IMR-90 (cell line): ENCODE results near the gene OTOA. TPM values are rescaled to one million over a fixed set of nuclear protein-coding genes. Genes with fewer than 3 reads are reported as not detected.

Experiments
- ATAC-seq: fragments of 200-7000 bp; cut with Tn5 transposase; 2 replicates; pipeline ENCODE4 v1.9.1; 2020; ENCODE audit warnings: low read depth, mild to moderate bottlenecking, moderate library complexity
- BruUV-seq: library from RNA; stranded (reverse); fragments of 400-500 nt; replicated peaks from 2 replicates; lab custom pipeline; 2021; lab: Mats Ljungman, UMichigan
- CTCF ChIA-PET: fragments of 300-600 bp; formaldehyde crosslinking; extraction: SDS; loops from one replicate; lab custom pipeline; 2021; ENCODE audit warnings: antibody characterized with exemption; lab: Yijun Ruan, JAX
- POLR2A ChIA-PET: fragments of 300-600 bp; sonication (Branson Sonifier 250); formaldehyde crosslinking; loops from one replicate; lab custom pipeline; 2022; ENCODE audit warnings: antibody characterized with exemption; ENCODE audit not compliant: unreplicated experiment; lab: Charles Lee
- DNase-seq: peaks from one replicate; pipeline ENCODE4 v3.0.0; 2013
- H2AFZ ChIP-seq: replicated peaks from 2 replicates; pipeline ENCODE3; 2013; ENCODE audit warnings: low read length, mild to moderate bottlenecking; ENCODE audit not compliant: poor library complexity
- H2AK5ac ChIP-seq: 2 replicates; pipeline ENCODE4 v1.6.1; 2013; ENCODE audit warnings: low read depth, low read length, inconsistent platforms
- H2AK9ac ChIP-seq: replicated peaks from 2 replicates; pipeline ENCODE3; 2013; ENCODE audit warnings: mild to moderate bottlenecking, low read depth, low read length, moderate library complexity; ENCODE audit not compliant: poor library complexity
- H2BK120ac ChIP-seq: 2 replicates; pipeline ENCODE4 v1.6.1; 2013; ENCODE audit warnings: low read depth, low read length, inconsistent platforms
- H2BK15ac ChIP-seq: 3 replicates; pipeline ENCODE4 v1.6.1; 2013; ENCODE audit warnings: low read depth, low read length, inconsistent platforms
- H2BK20ac ChIP-seq: 2 replicates; pipeline ENCODE4 v1.6.1; 2013; ENCODE audit warnings: low read depth, mild to moderate bottlenecking, inconsistent platforms, low read length, moderate library complexity
- H2BK5ac ChIP-seq: 2 replicates; pipeline ENCODE4 v1.6.1; 2013; ENCODE audit warnings: mild to moderate bottlenecking, low read depth, low read length, inconsistent platforms; ENCODE audit not compliant: poor library complexity, severe bottlenecking
- H3K14ac ChIP-seq: replicated peaks from 2 replicates; pipeline ENCODE4 v1.6.1; 2013; ENCODE audit warnings: low read depth, low read length, inconsistent platforms
- H3K18ac ChIP-seq: 2 replicates; pipeline ENCODE4 v1.6.1; 2013; ENCODE audit warnings: low read depth, low read length, control low read depth
- H3K23ac ChIP-seq: 2 replicates; pipeline ENCODE4 v1.6.1; 2013; ENCODE audit warnings: low read depth, low read length, inconsistent platforms
- H3K27ac ChIP-seq: 2 replicates; pipeline ENCODE4 v1.5.1; 2013; ENCODE audit warnings: mild to moderate bottlenecking, control low read depth, low read length; ENCODE audit not compliant: insufficient read depth
- H3K27me3 ChIP-seq: 2 replicates; pipeline ENCODE4 v1.6.1; 2013; ENCODE audit warnings: low read length; ENCODE audit not compliant: control insufficient read depth, insufficient read depth
- H3K36me3 ChIP-seq: 2 replicates; pipeline ENCODE4 v1.6.1; 2013; ENCODE audit warnings: low read length, mixed read lengths; ENCODE audit not compliant: control insufficient read depth, insufficient read depth
- H3K4ac ChIP-seq: 2 replicates; pipeline ENCODE4 v1.6.1; 2013; ENCODE audit warnings: low read depth, low read length, inconsistent platforms
- H3K4me1 ChIP-seq: 2 replicates; pipeline ENCODE4 v1.6.1; 2013; ENCODE audit warnings: low read length, mixed read lengths; ENCODE audit not compliant: control insufficient read depth, insufficient read depth
- H3K4me2 ChIP-seq: 2 replicates; pipeline ENCODE4 v1.6.1; 2013; ENCODE audit warnings: low read depth, mild to moderate bottlenecking, control low read depth, low read length, moderate library complexity
- H3K4me3 ChIP-seq: 2 replicates; pipeline ENCODE4 v1.5.1; 2013; ENCODE audit warnings: low read depth, mild to moderate bottlenecking, control low read depth, low read length, moderate library complexity; ENCODE audit not compliant: insufficient read depth
- H3K56ac ChIP-seq: 2 replicates; pipeline ENCODE4 v1.6.1; 2013; ENCODE audit warnings: low read length, inconsistent platforms; ENCODE audit not compliant: insufficient read depth; ENCODE audit errors: extremely low read depth
- H3K79me1 ChIP-seq, 2 experiments: 2 replicates each; pipeline ENCODE4 v1.6.1; 2013; ENCODE audit warnings: low read length in 2 of 2, inconsistent platforms in 1 of 2, low read depth in 1 of 2
- H3K9ac ChIP-seq: 2 replicates; pipeline ENCODE4 v1.6.1; 2013; ENCODE audit warnings: low read depth, low read length, control low read depth
- H3K9me1 ChIP-seq: 2 replicates; pipeline ENCODE4 v1.6.1; 2013; ENCODE audit warnings: low read length, inconsistent platforms; ENCODE audit not compliant: insufficient read depth
- H3K9me3 ChIP-seq: 2 replicates; pipeline ENCODE4 v1.6.1; 2013; ENCODE audit warnings: low read length; ENCODE audit not compliant: control insufficient read depth, insufficient read depth
- H4K20me1 ChIP-seq: 2 replicates; pipeline ENCODE4 v1.6.1; 2013; ENCODE audit warnings: low read length, inconsistent platforms; ENCODE audit not compliant: insufficient read depth
- H4K5ac ChIP-seq: 2 replicates; pipeline ENCODE4 v1.6.1; 2013; ENCODE audit warnings: mild to moderate bottlenecking, low read depth, low read length, control low read depth
- H4K8ac ChIP-seq, 2 experiments: 2 replicates each; pipeline ENCODE4 v1.6.1; 2013; ENCODE audit warnings: low read depth in 2 of 2, low read length in 2 of 2, control low read depth in 1 of 2, inconsistent platforms in 1 of 2
- H4K91ac ChIP-seq: 2 replicates; pipeline ENCODE4 v1.6.1; 2013; ENCODE audit warnings: low read depth, low read length, inconsistent platforms; ENCODE audit not compliant: insufficient read depth
- BHLHE40 ChIP-seq: fragments of 150-350 bp; IDR thresholded peaks from 2 replicates; pipeline ENCODE4 v1.6.1; 2016; ENCODE audit warnings: mild to moderate bottlenecking, low read depth, low read length
- CEBPB ChIP-seq: IDR thresholded peaks from 2 replicates; pipeline ENCODE4 v1.6.1; 2012; ENCODE audit warnings: low read depth, low read length, improper control_type of control experiment
- CHD1 ChIP-seq: IDR thresholded peaks from 2 replicates; pipeline ENCODE4 v1.6.1; 2012; ENCODE audit warnings: low read depth, low read length, improper control_type of control experiment
- FOS ChIP-seq: fragments of 150-350 bp; IDR thresholded peaks from 2 replicates; pipeline ENCODE4 v1.6.1; 2016; ENCODE audit warnings: low read depth, low read length
- MAFK ChIP-seq: IDR thresholded peaks from 2 replicates; pipeline ENCODE4 v1.6.1; 2012; ENCODE audit warnings: low read depth, low read length, improper control_type of control experiment
- MAZ ChIP-seq: IDR thresholded peaks from 2 replicates; pipeline ENCODE4 v1.6.1; 2012; ENCODE audit warnings: low read depth, mild to moderate bottlenecking, low read length, improper control_type of control experiment, moderate library complexity, borderline replicate concordance
- MXI1 ChIP-seq: IDR thresholded peaks from 2 replicates; pipeline ENCODE4 v1.6.1; 2012; ENCODE audit warnings: low read depth, mild to moderate bottlenecking, low read length, moderate library complexity, borderline replicate concordance
- NFE2L2 ChIP-seq: fragments of 150-350 bp; IDR thresholded peaks from 2 replicates; pipeline ENCODE4 v1.6.1; 2016; ENCODE audit warnings: low read depth, mild to moderate bottlenecking, low read length
- POLR2A ChIP-seq: IDR thresholded peaks from 2 replicates; pipeline ENCODE4 v1.6.1; 2012; ENCODE audit warnings: mild to moderate bottlenecking, low read depth, low read length
- RAD21 ChIP-seq: IDR thresholded peaks from 2 replicates; pipeline ENCODE4 v1.6.1; 2012; ENCODE audit warnings: low read length, improper control_type of control experiment
- RCOR1 ChIP-seq: IDR thresholded peaks from 2 replicates; pipeline ENCODE4 v1.6.1; 2012; ENCODE audit warnings: mild to moderate bottlenecking, low read length, improper control_type of control experiment; ENCODE audit not compliant: insufficient replicate concordance
- RFX5 ChIP-seq: IDR thresholded peaks from 2 replicates; pipeline ENCODE4 v1.8.0; 2012; ENCODE audit warnings: low read depth, mild to moderate bottlenecking, low read length, moderate library complexity
- SMC3 ChIP-seq: fragments of 150-350 bp; IDR thresholded peaks from 2 replicates; pipeline ENCODE4 v1.6.1; 2016; ENCODE audit warnings: low read depth, mild to moderate bottlenecking, antibody characterized with exemption, low read length, moderate library complexity
- USF2 ChIP-seq: fragments of 150-350 bp; IDR thresholded peaks from 2 replicates; pipeline ENCODE4 v1.6.1; 2017; ENCODE audit warnings: mild to moderate bottlenecking, antibody characterized with exemption, low read length, low read depth
- WGBS, 2 experiments: methylation state at CpG; one replicate each; pipeline versions ENCODE4 v1.1.5 to v1.1.7; 2013; ENCODE audit warnings: missing lambda C conversion rate in 2 of 2; ENCODE audit not compliant: insufficient read length in 1 of 2; ENCODE audit errors: extremely low coverage in 2 of 2; 5-methylcytosine and 5-hydroxymethylcytosine counted together
- dilution Hi-C: fragments of 300-500 bp; cut with HindIII; formaldehyde crosslinking; loops from one replicate; pipeline ENCODE4 v1.14.3; 2018; ENCODE audit warnings: low sequenced_read_pairs; ENCODE audit not compliant: unreplicated experiment
- in situ Hi-C: fragments of 300-500 bp; cut with MboI; formaldehyde crosslinking; loops from 3 replicates; pipeline ENCODE4 v1.14.3; 2019; ENCODE audit warnings: low sequenced_read_pairs, inconsistent platforms, mixed read lengths
- intact Hi-C: fragments of 100-400 bp; cut with micrococcal nuclease; formaldehyde crosslinking; loops from 2 replicates; pipeline ENCODE4 v1.10.0; 2022
- polyA plus RNA-seq, 3 experiments: library from polyadenylated mRNA; depleted of rRNA; stranded (reverse); fragments of >200 nt; gene quantifications; 2 replicates each; pipeline ENCODE4 v1.2.3, GENCODE V29; 2012; ENCODE audit warnings: low replicate concordance in 1 of 3
- total RNA-seq: library from RNA; depleted of rRNA; stranded (reverse); fragments of >200 nt; gene quantifications from 2 replicates; pipeline ENCODE4 v1.2.3, GENCODE V29; 2012
- TF ChIP-seq, protein P1 (sequence below): fragments of 150-350 bp; IDR thresholded peaks from 2 replicates; pipeline ENCODE4 v1.6.1; 2016; ENCODE audit warnings: low read depth, mild to moderate bottlenecking, low read length, moderate library complexity, borderline replicate concordance
- TF ChIP-seq, protein P2 (sequence below): conservative IDR thresholded peaks from 2 replicates; pipeline ENCODE4 v1.5.1; 2012; ENCODE audit warnings: mild to moderate bottlenecking, low read depth, low read length, improper control_type of control experiment

The OTOA gene
- total and polyA plus RNA-seq, 2 of the 4 experiments (the other 2 are of a cell fraction) = 0.02 TPM; not detected in 1

DNA sequence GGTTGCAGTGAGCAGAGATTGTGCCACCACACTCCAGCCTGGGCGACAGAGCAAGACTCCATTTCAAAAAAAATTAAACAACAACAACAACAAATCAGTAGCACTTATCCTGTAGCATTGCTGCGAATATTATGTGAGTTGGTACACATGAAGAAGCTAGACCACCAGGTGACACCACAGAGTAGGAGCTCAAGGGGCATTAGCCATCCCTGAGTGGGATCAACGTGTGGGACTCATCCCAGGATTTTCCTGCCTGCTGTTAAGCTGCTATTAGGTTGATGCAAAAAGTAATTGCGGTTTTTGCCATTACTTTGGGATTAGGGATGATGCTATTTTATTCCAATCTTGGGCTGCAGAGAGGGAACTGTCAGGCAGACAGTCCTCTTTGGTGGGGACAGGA lies 47.2 kb downstream of the OTOA start:
- Histone ChIP-seq H3K4ac (no peak overlapping the region), H2BK15ac (no peak overlapping the region), H2BK120ac (no peak overlapping the region), H2AK5ac (no peak overlapping the region), H3K9me3 (no peaks in the 10 kb centered on the region), H3K79me1 (no peaks in the 10 kb centered on the region), H3K18ac (no peak overlapping the region), H4K91ac (no peak overlapping the region), H3K56ac (no peak overlapping the region), H3K9me1 (no peaks in the 10 kb centered on the region), H2AFZ (no peak overlapping the region), H4K8ac (no peak overlapping the region), H2BK20ac (no peak overlapping the region), H3K27ac (no peak overlapping the region), H3K4me2 (no peak overlapping the region), H3K27me3 (peaks cover 7% of the 10 kb centered on the region; the same call in 1 of the 2 replicates), H3K23ac (no peak overlapping the region), H3K9ac (no peak overlapping the region), H3K4me1 (no peaks in the 10 kb centered on the region), H2BK5ac (no peak overlapping the region), H2AK9ac (no peak overlapping the region), H3K14ac (no peak overlapping the region), H4K5ac (no peak overlapping the region), H4K20me1 (no peaks in the 10 kb centered on the region), H3K4me3 (no peak overlapping the region), H3K36me3 (no peaks in the 10 kb centered on the region)
- ATAC-seq = no peak
- in situ Hi-C loops = no loop called here
- BruUV-seq = no TSS peak
- ChIA-PET POLR2A (no interaction called here), CTCF (interaction anchor here (0.8 kb wide), 1 partner anchor 119 kb away, joined by 3 read pairs; no protein-coding TSS in a partner anchor)
- no peak for TF ChIP-seq MAZ
- TF ChIP-seq, protein P1, sequence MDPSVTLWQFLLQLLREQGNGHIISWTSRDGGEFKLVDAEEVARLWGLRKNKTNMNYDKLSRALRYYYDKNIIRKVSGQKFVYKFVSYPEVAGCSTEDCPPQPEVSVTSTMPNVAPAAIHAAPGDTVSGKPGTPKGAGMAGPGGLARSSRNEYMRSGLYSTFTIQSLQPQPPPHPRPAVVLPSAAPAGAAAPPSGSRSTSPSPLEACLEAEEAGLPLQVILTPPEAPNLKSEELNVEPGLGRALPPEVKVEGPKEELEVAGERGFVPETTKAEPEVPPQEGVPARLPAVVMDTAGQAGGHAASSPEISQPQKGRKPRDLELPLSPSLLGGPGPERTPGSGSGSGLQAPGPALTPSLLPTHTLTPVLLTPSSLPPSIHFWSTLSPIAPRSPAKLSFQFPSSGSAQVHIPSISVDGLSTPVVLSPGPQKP = no peak
- TF ChIP-seq USF2 = no peak
- TF ChIP-seq FOS = no peak
- TF ChIP-seq RAD21 = no peak
- TF ChIP-seq, protein P2, sequence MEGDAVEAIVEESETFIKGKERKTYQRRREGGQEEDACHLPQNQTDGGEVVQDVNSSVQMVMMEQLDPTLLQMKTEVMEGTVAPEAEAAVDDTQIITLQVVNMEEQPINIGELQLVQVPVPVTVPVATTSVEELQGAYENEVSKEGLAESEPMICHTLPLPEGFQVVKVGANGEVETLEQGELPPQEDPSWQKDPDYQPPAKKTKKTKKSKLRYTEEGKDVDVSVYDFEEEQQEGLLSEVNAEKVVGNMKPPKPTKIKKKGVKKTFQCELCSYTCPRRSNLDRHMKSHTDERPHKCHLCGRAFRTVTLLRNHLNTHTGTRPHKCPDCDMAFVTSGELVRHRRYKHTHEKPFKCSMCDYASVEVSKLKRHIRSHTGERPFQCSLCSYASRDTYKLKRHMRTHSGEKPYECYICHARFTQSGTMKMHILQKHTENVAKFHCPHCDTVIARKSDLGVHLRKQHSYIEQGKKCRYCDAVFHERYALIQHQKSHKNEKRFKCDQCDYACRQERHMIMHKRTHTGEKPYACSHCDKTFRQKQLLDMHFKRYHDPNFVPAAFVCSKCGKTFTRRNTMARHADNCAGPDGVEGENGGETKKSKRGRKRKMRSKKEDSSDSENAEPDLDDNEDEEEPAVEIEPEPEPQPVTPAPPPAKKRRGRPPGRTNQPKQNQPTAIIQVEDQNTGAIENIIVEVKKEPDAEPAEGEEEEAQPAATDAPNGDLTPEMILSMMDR = no peak
- TF ChIP-seq MAFK = no peak
- no peak for TF ChIP-seq POLR2A
- no peak for TF ChIP-seq RFX5
- no peak for TF ChIP-seq BHLHE40
- no peak for TF ChIP-seq CEBPB
- no peak for TF ChIP-seq MXI1
- TF ChIP-seq RCOR1 = no peak
- TF ChIP-seq SMC3 = no peak
- TF ChIP-seq NFE2L2 = no peak
- no peak for TF ChIP-seq CHD1
- intact Hi-C loops = no loop called here
- dilution Hi-C loops = no loop called here
- DNase-seq = no peak
- WGBS, 2 experiments = no CpG with 5 or more reads among the region's 4 CpGs
